A549 (cell line): ENCODE data around the gene ZNF799. TPM values are rescaled to one million over a fixed set of nuclear protein-coding genes. Genes with fewer than 3 reads are reported as not detected.

Source experiments
- ATAC-seq, 2 experiments: fragments of 200-7000 bp in 1 of 2; fragments of >200 bp in 1 of 2; cut with Nextera tagmentation in 1 of 2; cut with Tn5 transposase in 1 of 2; 3 replicates each; pipeline versions ENCODE4 v1.8.0 to v1.9.1; 2018 to 2020; ENCODE audit warnings: mild to moderate bottlenecking in 1 of 2, moderate library complexity in 1 of 2
- CTCF ChIA-PET: fragments of 300-600 bp; sonication (Branson Sonifier 250); formaldehyde crosslinking; extraction: SDS; loops from one replicate; lab custom pipeline; 2021; ENCODE audit warnings: antibody characterized with exemption, inconsistent platforms; lab: Yijun Ruan, JAX
- POLR2A ChIA-PET: fragments of 350-600 bp; formaldehyde crosslinking; extraction: SDS; loops from one replicate; lab custom pipeline; 2021; ENCODE audit warnings: antibody characterized with exemption, inconsistent platforms; lab: Yijun Ruan, JAX
- DNase-seq, 2 experiments: peaks; one replicate each; pipeline versions ENCODE4 v3.0.0 to v3.0.0-alpha.2; 2011 to 2016; ENCODE audit warnings: low read depth in 1 of 2, low spot score in 1 of 2
- FAIRE-seq: peaks from 2 replicates; lab custom pipeline; 2011; peaks lifted over from hg19 to GRCh38; lab: Jason Lieb, UNC
- H3K27ac ChIP-seq, 2 experiments: fragments of >200 bp; sonication (Bioruptor Twin); formaldehyde crosslinking; 3 replicates each; pipeline ENCODE4 v1.5.1; 2016 to 2017
- H3K4me1 ChIP-seq: fragments of >200 bp; sonication (Bioruptor Twin); formaldehyde crosslinking; 3 replicates; pipeline ENCODE4 v1.6.1; 2016
- H3K4me2 ChIP-seq: fragments of >200 bp; sonication (Bioruptor Twin); formaldehyde crosslinking; 3 replicates; pipeline ENCODE4 v1.6.1; 2016
- H3K4me3 ChIP-seq: fragments of >200 bp; sonication (Bioruptor Twin); formaldehyde crosslinking; 3 replicates; pipeline ENCODE4 v1.5.1; 2016
- H3K9me3 ChIP-seq: fragments of >200 bp; sonication (Bioruptor Twin); formaldehyde crosslinking; 3 replicates; pipeline ENCODE4 v1.6.1; 2016
- BCL3 ChIP-seq: fragments of >200 bp; sonication (Bioruptor Twin); formaldehyde crosslinking; IDR thresholded peaks from 3 replicates; pipeline ENCODE4 v1.6.1; 2016
- EHMT2 ChIP-seq: fragments of 200-600 bp; sonication (generic); IDR thresholded peaks from 2 replicates; pipeline ENCODE4 v1.6.1; 2016; ENCODE audit warnings: antibody characterized with exemption, low read depth, mild to moderate bottlenecking, moderate library complexity
- ELK1 ChIP-seq: fragments of 150-350 bp; IDR thresholded peaks from 2 replicates; pipeline ENCODE4 v1.6.1; 2014; ENCODE audit warnings: low read depth, mild to moderate bottlenecking, low read length
- EP300 ChIP-seq, 2 experiments: fragments of >200 bp; sonication (Bioruptor Twin); formaldehyde crosslinking; IDR thresholded peaks; 2 replicates in 1 of 2; 3 replicates in 1 of 2; pipeline ENCODE4 v1.6.1; 2016 to 2017
- FOSB ChIP-seq: fragments of 250-450 bp; sonication (Bioruptor Pico); IDR thresholded peaks from 2 replicates; pipeline ENCODE4 v1.5.0; 2020; ENCODE audit warnings: mild to moderate bottlenecking, moderate library complexity
- FOXS1 ChIP-seq: fragments of 250-450 bp; sonication (Bioruptor Pico); IDR thresholded peaks from 2 replicates; pipeline ENCODE4 v1.5.0; 2020; ENCODE audit warnings: mild to moderate bottlenecking, moderate library complexity
- HOXA7 ChIP-seq: fragments of 250-450 bp; sonication (Bioruptor Pico); IDR thresholded peaks from 2 replicates; pipeline ENCODE4 v1.5.0; 2020; ENCODE audit warnings: mild to moderate bottlenecking, moderate library complexity
- HOXB13 ChIP-seq: fragments of 250-450 bp; sonication (Bioruptor Pico); IDR thresholded peaks from 2 replicates; pipeline ENCODE4 v1.5.0; 2020; ENCODE audit warnings: low read depth, mild to moderate bottlenecking, moderate library complexity
- JUN ChIP-seq, 2 experiments: fragments of >200 bp; sonication (Bioruptor Twin); formaldehyde crosslinking; IDR thresholded peaks; 2 replicates in 1 of 2; 3 replicates in 1 of 2; pipeline ENCODE4 v1.6.1; 2016 to 2017
- KDM5A ChIP-seq: fragments of 200-600 bp; sonication (generic); IDR thresholded peaks from 2 replicates; pipeline ENCODE4 v1.6.1; 2016; ENCODE audit warnings: antibody characterized with exemption, mild to moderate bottlenecking
- NR3C1 ChIP-seq: fragments of >200 bp; sonication (Bioruptor Twin); formaldehyde crosslinking; IDR thresholded peaks from 3 replicates; pipeline ENCODE4 v1.6.1; 2017
- PBX3 ChIP-seq: IDR thresholded peaks from 2 replicates; pipeline ENCODE4 v1.6.1; 2012
- PHF8 ChIP-seq: fragments of 200-600 bp; sonication (generic); IDR thresholded peaks from 2 replicates; pipeline ENCODE4 v1.6.1; 2016; ENCODE audit warnings: low read depth, mild to moderate bottlenecking, antibody characterized with exemption, moderate library complexity, borderline replicate concordance
- POLR2A ChIP-seq: IDR thresholded peaks from 2 replicates; pipeline ENCODE4 v1.6.1; 2012; ENCODE audit warnings: mild to moderate bottlenecking, low read length
- RCOR1 ChIP-seq: fragments of 150-350 bp; IDR thresholded peaks from 2 replicates; pipeline ENCODE4 v1.6.1; 2014; ENCODE audit warnings: antibody characterized with exemption, low read length, low read depth
- REST ChIP-seq: fragments of 200-600 bp; sonication (generic); IDR thresholded peaks from 2 replicates; pipeline ENCODE4 v1.6.1; 2016; ENCODE audit warnings: antibody characterized with exemption, mild to moderate bottlenecking, moderate library complexity
- RFX5 ChIP-seq: fragments of 450-650 bp; IDR thresholded peaks from 2 replicates; pipeline ENCODE4 v1.7.1; 2014; ENCODE audit warnings: antibody characterized with exemption, mild to moderate bottlenecking, moderate library complexity
- RNF2 ChIP-seq: fragments of 200-600 bp; sonication (generic); IDR thresholded peaks from 2 replicates; pipeline ENCODE4 v1.6.1; 2016; ENCODE audit warnings: low read depth, mild to moderate bottlenecking, antibody characterized with exemption, moderate library complexity, borderline replicate concordance
- USF2 ChIP-seq: fragments of 450-650 bp; IDR thresholded peaks from 2 replicates; pipeline ENCODE4 v1.6.1; 2014; ENCODE audit warnings: antibody characterized with exemption
- ZNF302 ChIP-seq: fragments of 250-450 bp; sonication (Bioruptor Pico); IDR thresholded peaks from 2 replicates; pipeline ENCODE4 v1.9.0; 2021; ENCODE audit warnings: inconsistent platforms, mild to moderate bottlenecking, moderate library complexity
- WGBS: methylation state at CpG from one replicate; pipeline ENCODE4 v1.1.6; 2017; ENCODE audit errors: missing lambda C conversion rate; 5-methylcytosine and 5-hydroxymethylcytosine counted together
- polyA minus RNA-seq: library from RNA; depleted of rRNA, polyadenylated mRNA; stranded (reverse); fragments of >200 nt; gene quantifications from 2 replicates; pipeline ENCODE4 v1.2.3, GENCODE V29; 2011; rRNA and poly(A)+ RNA removed
- polyA plus RNA-seq, 4 experiments: library from polyadenylated mRNA; depleted of rRNA in 3 of 4; stranded (reverse); fragments of >200 nt; fragmentation: RNase III in 1 of 4; extraction: RNeasy Plus Mini Kit Qiagen cat#74134 plus additional on column Dnase treatment in 1 of 4; gene quantifications; 2 replicates in 3 of 4; 3 replicates in 1 of 4; pipeline ENCODE4 v1.2.3, GENCODE V29; 2011 to 2017

ZNF799 gene
- 2.4 and 2.7 TPM in 2 replicates for polyA plus RNA-seq (2011; rRNA removed)
- polyA plus RNA-seq (2012; cell fraction: cytosol; rRNA removed): 0.65 and 0.74 TPM in 2 replicates
- polyA plus RNA-seq (2012; cell fraction: nucleus; rRNA removed): 0.64 and 0.75 TPM in 2 replicates
- 1.7 TPM in 3 replicates for polyA plus RNA-seq (2017; fragmentation: RNase III; extraction: RNeasy Plus Mini Kit Qiagen cat#74134 plus additional on column Dnase treatment)
- 1.8 TPM in 2 replicates for polyA minus RNA-seq

GRCh38 chr19:12400633-12401502 is at the start of gene ZNF799:
Gene ZNF799, minus strand, starts transcription at chr19:12401271. Its CDS starts 201 bp downstream, at chr19:12401070.
- Histone ChIP-seq H3K4me1 (no peaks in the 10 kb centered on the region), H3K27ac (peak within 1 kb of the TSS; percentile 64 to 87), H3K4me2 (peak within 1 kb of the TSS; percentile 80), H3K4me3 (peak within 1 kb of the TSS; percentile 60), H3K9me3 (peaks cover 13% of the 10 kb centered on the region; the same call in 1 of the 3 replicates)
- FAIRE-seq: no peak
- peak; percentile 98 for ATAC-seq
- DNase-seq: peak; percentile 51 to 94
- CTCF ChIA-PET: no interaction called here
- 1% methylated on average over 14 of the region's 71 CpGs for WGBS
- POLR2A ChIA-PET: interaction anchor here (1.0 to 1.1 kb wide), 2 partner anchors 106 to 210 kb away, joined by 3 to 4 read pairs; partner anchors contain the start of genes ZNF44, ZNF490 and ZNF791
- TF ChIP-seq NR3C1 (no peak), PHF8 (0 out of 2 replicates have a peak, but pooled peaks have one; percentile 30), PBX3 (peak; percentile 82), HOXA7 (CRISPR knock-in tag) (no peak), USF2 (peak; percentile 62), POLR2A (peak; percentile 19), REST (peak; percentile 46)

- WGBS: 15% methylated on average over 10 of the region's 10 CpGs
- ATAC-seq: no peak
- Histone ChIP-seq H3K4me1 (no peaks in the 10 kb centered on the region), H3K4me2 (no peak overlapping the region), H3K4me3 (no peak overlapping the region), H3K9me3 (no peaks in the 10 kb centered on the region; the same call in 2 of the 3 replicates), H3K27ac (no peak overlapping the region)
- no peak for DNase-seq
- no peak for TF ChIP-seq FOXS1 (CRISPR knock-in tag)
- no peak for TF ChIP-seq RNF2
- no peak for TF ChIP-seq HOXB13
- TF ChIP-seq EHMT2: no peak
- TF ChIP-seq KDM5A: no peak
- TF ChIP-seq BCL3: no peak
- TF ChIP-seq FOSB (CRISPR knock-in tag): no peak
- no peak for TF ChIP-seq ELK1
- no peak for TF ChIP-seq JUN (IDR thresholded peaks at IDR 0.05)
- no peak for TF ChIP-seq RFX5
- no peak for TF ChIP-seq ZNF302 (CRISPR knock-in tag)
- TF ChIP-seq EP300 (IDR thresholded peaks at IDR 0.05): no peak
- TF ChIP-seq RCOR1: no peak
- no peak for FAIRE-seq
- POLR2A ChIA-PET: no interaction called here
- CTCF ChIA-PET: no interaction called here
Observed at GRCh38 chr19:12450844-12451243, 49.8 kb upstream of the ZNF799 start.
